CD4-positive, alpha-beta memory T cell (primary cell): Measurements from ENCODE around the gene TIPRL. TPM values are rescaled to one million over a fixed set of nuclear protein-coding genes. Genes with fewer than 3 reads are reported as not detected.

Experiments
- CTCF ChIA-PET: fragments of 350-600 bp; sonication (Branson Sonifier 250); formaldehyde crosslinking; loops from one replicate; lab custom pipeline; 2021; ENCODE audit warnings: inconsistent platforms; ENCODE audit not compliant: partially characterized antibody; lab: Charles Lee
- POLR2A ChIA-PET: fragments of 350-600 bp; sonication (Branson Sonifier 250); formaldehyde crosslinking; loops from one replicate; lab custom pipeline; 2021; ENCODE audit not compliant: partially characterized antibody; lab: Charles Lee
- DNase-seq, 5 donors: peaks; one replicate each; pipeline versions ENCODE4 v3.0.0 to v3.0.0-alpha.2; 2020 to 2022; ENCODE audit warnings: mixed read lengths in 1 of 5
- H3K27ac ChIP-seq: one replicate; pipeline ENCODE4 v1.7.0; 2013; ENCODE audit warnings: low read depth, low read length
- H3K27me3 ChIP-seq: 2 replicates; pipeline ENCODE4 v1.7.0; 2013; ENCODE audit warnings: mild to moderate bottlenecking, low read length, moderate library complexity; ENCODE audit not compliant: insufficient read depth
- H3K36me3 ChIP-seq: 2 replicates; pipeline ENCODE4 v1.7.0; 2013; ENCODE audit warnings: mild to moderate bottlenecking, low read length, moderate library complexity; ENCODE audit not compliant: insufficient read depth
- H3K4me1 ChIP-seq: 2 replicates; pipeline ENCODE4 v1.7.0; 2013; ENCODE audit warnings: mild to moderate bottlenecking, low read length, moderate library complexity; ENCODE audit not compliant: insufficient read depth
- H3K4me3 ChIP-seq, 2 donors: one replicate each; pipeline ENCODE4 v1.7.0; 2013; ENCODE audit warnings: low read length in 2 of 2, mild to moderate bottlenecking in 1 of 2
- H3K9me3 ChIP-seq, 2 donors: one replicate each; pipeline ENCODE4 v1.7.0; 2013; ENCODE audit warnings: low read length in 2 of 2, control low read depth in 1 of 2; ENCODE audit not compliant: control insufficient read depth in 1 of 2
- H3K27ac Mint-ChIP-seq, 7 donors: one replicate each; pipeline ENCODE4 v1.8.0; 2020 to 2021; ENCODE audit warnings: mixed read lengths in 7 of 7, mild to moderate bottlenecking in 6 of 7, inconsistent platforms in 3 of 7, moderate library complexity in 3 of 7
- H3K27me3 Mint-ChIP-seq, 2 donors: one replicate each; pipeline ENCODE4 v1.8.0; 2020 to 2021; ENCODE audit warnings: mixed read lengths in 2 of 2
- H3K36me3 Mint-ChIP-seq, 2 donors: one replicate each; pipeline ENCODE4 v1.8.0; 2020 to 2021; ENCODE audit warnings: mixed read lengths in 2 of 2, inconsistent platforms in 1 of 2, mild to moderate bottlenecking in 1 of 2
- H3K4me1 Mint-ChIP-seq, 4 donors: one replicate each; pipeline ENCODE4 v1.8.0; 2020 to 2021; ENCODE audit warnings: mixed read lengths in 4 of 4, mild to moderate bottlenecking in 1 of 4
- H3K4me3 Mint-ChIP-seq, 8 donors: one replicate each; pipeline ENCODE4 v1.8.0; 2020 to 2021; ENCODE audit warnings: mixed read lengths in 8 of 8, mild to moderate bottlenecking in 7 of 8, moderate library complexity in 6 of 8, inconsistent platforms in 3 of 8
- H3K9me3 Mint-ChIP-seq, 8 donors: one replicate each; pipeline ENCODE4 v1.8.0; 2020 to 2021; ENCODE audit warnings: mixed read lengths in 8 of 8, mild to moderate bottlenecking in 5 of 8, inconsistent platforms in 3 of 8, moderate library complexity in 1 of 8
- intact Hi-C: fragments of 100-400 bp; cut with micrococcal nuclease; formaldehyde crosslinking; loops from one replicate; pipeline ENCODE4 v1.15.1; 2023
- polyA plus RNA-seq, 2 donors: library from polyadenylated mRNA; unstranded; fragments of 300-500 nt; fragmentation: Illumina TruSeq; gene quantifications; one replicate each; pipeline ENCODE4 v1.2.3, GENCODE V29; 2021
- total RNA-seq, 2 experiments: library from RNA; stranded (reverse); gene quantifications; one replicate each; pipeline ENCODE4 v1.2.3, GENCODE V29; 2021

The TIPRL gene
- total RNA-seq (10 to 100 TPM; 23.8 to 28.3 TPM), polyA plus RNA-seq (10 to 100 TPM; 36.3 to 37.8 TPM)

GRCh38 chr1:168178638-168179437 is at the start of gene TIPRL:
Gene TIPRL, plus strand, starts transcription at chr1:168178962. Its CDS starts 116 bp downstream, at chr1:168179078.
- no peaks in the 10 kb centered on the region for H3K36me3 ChIP-seq
- Mint-ChIP-seq H3K27ac (no peak within 1 kb of the TSS), H3K4me3 (peak within 1 kb of the TSS in 2 of 8 donors; percentile 18 to 26), H3K4me1 (peaks cover 3 to 17% (median 9%) of the 10 kb centered on the region in 4 donors), H3K9me3 (no peaks in the 10 kb centered on the region), H3K36me3 (peaks cover 0 to 2% of the 10 kb centered on the region in 2 donors), H3K27me3 (no peaks in the 10 kb centered on the region)
- peak within 1 kb of the TSS; percentile 95 for H3K27ac ChIP-seq
- DNase-seq: peak; percentile 93 to 94 (median 94)
- ChIA-PET CTCF (interaction anchor here (0.8 to 1.5 kb wide), 2 partner anchors 56 to 184 kb away, joined by 3 to 4 read pairs; no protein-coding TSS in a partner anchor), POLR2A (interaction anchor here (1.2 to 1.8 kb wide), 3 partner anchors 11 to 243 kb away, joined by 5 to 13 read pairs (median 9); partner anchors contain the start of genes DCAF6 and SFT2D2)
- no peaks in the 10 kb centered on the region for H3K9me3 ChIP-seq
- H3K4me1 ChIP-seq: peaks cover 24% of the 10 kb centered on the region
- intact Hi-C loops: loop anchor here (1.0 to 10.0 kb wide), 7 partner anchors 46 to 1714 kb away; partner anchors contain the start of genes DCAF6, METTL18, NME7 and POU2F1
- peak within 1 kb of the TSS; percentile 86 to 99 for H3K4me3 ChIP-seq
- no peaks in the 10 kb centered on the region for H3K27me3 ChIP-seq

GRCh38 chr1:168129933-168130332 is 48.8 kb upstream of the TIPRL start:
- Mint-ChIP-seq H3K27me3 (peaks cover 28 to 44% of the 10 kb centered on the region in 2 donors), H3K27ac (no peak overlapping the region), H3K36me3 (no peaks in the 10 kb centered on the region), H3K4me3 (no peak overlapping the region), H3K4me1 (peaks cover 0 to 2% (median under 1%) of the 10 kb centered on the region in 4 donors), H3K9me3 (peaks cover 0 to 4% (median 0%) of the 10 kb centered on the region in 8 donors)
- DNase-seq: no peak
- H3K9me3 ChIP-seq: no peaks in the 10 kb centered on the region
- no peaks in the 10 kb centered on the region for H3K4me1 ChIP-seq
- peaks cover 7% of the 10 kb centered on the region for H3K27me3 ChIP-seq
- ChIA-PET POLR2A (no interaction called here), CTCF (interaction anchor here (1.2 to 2.1 kb wide), 2 partner anchors 12 to 15 kb away, joined by 4 to 6 read pairs; no protein-coding TSS in a partner anchor)
- H3K4me3 ChIP-seq: no peak overlapping the region
- intact Hi-C loops: no loop called here
- H3K27ac ChIP-seq: no peak overlapping the region
- no peaks in the 10 kb centered on the region for H3K36me3 ChIP-seq

- intact Hi-C loops: no loop called here
- Histone ChIP-seq H3K27ac (no peak overlapping the region), H3K9me3 (no peaks in the 10 kb centered on the region), H3K36me3 (no peaks in the 10 kb centered on the region), H3K4me3 (no peak overlapping the region), H3K27me3 (peaks cover 16% of the 10 kb centered on the region), H3K4me1 (peaks cover 15% of the 10 kb centered on the region)
- DNase-seq: no peak
- H3K27ac Mint-ChIP-seq: no peak overlapping the region
- peaks cover 12 to 30% (median 15%) of the 10 kb centered on the region in 4 donors for H3K4me1 Mint-ChIP-seq
- H3K27me3 Mint-ChIP-seq: peaks cover 35 to 46% of the 10 kb centered on the region in 2 donors
- peaks cover 3 to 4% of the 10 kb centered on the region in 2 donors for H3K36me3 Mint-ChIP-seq
- POLR2A ChIA-PET: no interaction called here
- CTCF ChIA-PET: interaction anchor here (2.0 kb wide), 1 partner anchor 52 kb away, joined by 5 read pairs; no protein-coding TSS in a partner anchor
- no peaks in the 10 kb centered on the region for H3K9me3 Mint-ChIP-seq
- peak overlapping the region in 1 of 8 donors; percentile 31 for H3K4me3 Mint-ChIP-seq
Measured at GRCh38 chr1:168134132-168134531, 44.6 kb upstream of the TIPRL start.

GRCh38 chr1:168134642-168135041 is 44.1 kb upstream of the TIPRL start:
- no peaks in the 10 kb centered on the region for H3K36me3 ChIP-seq
- peaks cover 15% of the 10 kb centered on the region for H3K4me1 ChIP-seq
- no peak overlapping the region for H3K27ac ChIP-seq
- DNase-seq: no peak
- Mint-ChIP-seq H3K27me3 (peaks cover 35 to 44% of the 10 kb centered on the region in 2 donors), H3K27ac (no peak overlapping the region), H3K4me3 (peak overlapping the region in 6 of 8 donors; percentile 10 to 92 (median 88)), H3K9me3 (no peaks in the 10 kb centered on the region), H3K4me1 (peaks cover 12 to 30% (median 15%) of the 10 kb centered on the region in 4 donors), H3K36me3 (peaks cover 3 to 4% of the 10 kb centered on the region in 2 donors)
- POLR2A ChIA-PET: no interaction called here
- H3K4me3 ChIP-seq: no peak overlapping the region
- H3K27me3 ChIP-seq: peaks cover 16% of the 10 kb centered on the region
- intact Hi-C loops: loop anchor here (5.0 kb wide), 1 partner anchor 93 kb away; the partner anchor contains the start of gene SFT2D2
- H3K9me3 ChIP-seq: no peaks in the 10 kb centered on the region
- CTCF ChIA-PET: interaction anchor here (2.0 to 2.4 kb wide), 2 partner anchors 11 to 52 kb away, joined by 5 to 12 read pairs; no protein-coding TSS in a partner anchor

GRCh38 chr1:168135116-168135920 is 43.4 kb upstream of the TIPRL start:
- peaks cover 33 to 41% of the 10 kb centered on the region in 2 donors for H3K27me3 Mint-ChIP-seq
- peaks cover 3 to 4% of the 10 kb centered on the region in 2 donors for H3K36me3 Mint-ChIP-seq

GRCh38 chr1:168135921-168136708 is 42.6 kb upstream of the TIPRL start:
- Mint-ChIP-seq H3K27ac (peak overlapping the region in 4 of 7 donors; percentile 27 to 82 (median 60)), H3K4me3 (peak overlapping the region; percentile 83 to 92 (median 88)), H3K4me1 (peaks cover 12 to 30% (median 15%) of the 10 kb centered on the region in 4 donors), H3K27me3 (peaks cover 29 to 34% of the 10 kb centered on the region in 2 donors), H3K9me3 (no peaks in the 10 kb centered on the region), H3K36me3 (peaks cover 3 to 4% of the 10 kb centered on the region in 2 donors)
- peaks cover 15% of the 10 kb centered on the region for H3K4me1 ChIP-seq
- CTCF ChIA-PET: interaction anchor here (1.1 to 2.4 kb wide), 2 partner anchors 9 to 11 kb away, joined by 4 to 12 read pairs; no protein-coding TSS in a partner anchor
- peaks cover 16% of the 10 kb centered on the region for H3K27me3 ChIP-seq
- POLR2A ChIA-PET: no interaction called here
- intact Hi-C loops: loop anchor here (5.0 kb wide), 1 partner anchor 91 kb away; the partner anchor contains the start of gene SFT2D2
- DNase-seq: peak; percentile 9 to 31 (median 13)
- no peaks in the 10 kb centered on the region for H3K9me3 ChIP-seq
- no peaks in the 10 kb centered on the region for H3K36me3 ChIP-seq
- peak overlapping the region; percentile 31 to 57 for H3K4me3 ChIP-seq
- no peak overlapping the region for H3K27ac ChIP-seq

More at GRCh38 chr1:168135116-168135920, 43.4 kb upstream of the TIPRL start:
- Histone ChIP-seq H3K36me3 (no peaks in the 10 kb centered on the region), H3K9me3 (no peaks in the 10 kb centered on the region), H3K27ac (no peak overlapping the region), H3K27me3 (peaks cover 16% of the 10 kb centered on the region), H3K4me3 (peak overlapping the region; percentile 31 to 57), H3K4me1 (peaks cover 15% of the 10 kb centered on the region)
- intact Hi-C loops: loop anchor here (5.0 kb wide), 1 partner anchor 92 kb away; the partner anchor contains the start of gene SFT2D2
- DNase-seq: peak in 2 of 5 donors; percentile 6 to 31
- Mint-ChIP-seq H3K4me3 (peak overlapping the region; percentile 83 to 92 (median 88)), H3K9me3 (no peaks in the 10 kb centered on the region), H3K4me1 (peaks cover 12 to 30% (median 15%) of the 10 kb centered on the region in 4 donors), H3K27ac (peak overlapping the region in 4 of 7 donors; percentile 27 to 82 (median 60))
- ChIA-PET CTCF (interaction anchor here (1.1 to 2.4 kb wide), 3 partner anchors 10 to 53 kb away, joined by 4 to 12 read pairs (median 5); no protein-coding TSS in a partner anchor), POLR2A (no interaction called here)
